Activated CD8-positive, alpha-beta T cell treated with anti-CD3 and anti-CD28 coated beads for 36 hours (primary cell): Measurements from ENCODE around the gene KCTD11. TPM values are rescaled to one million over a fixed set of nuclear protein-coding genes. Genes with fewer than 3 reads are reported as not detected.

Experiments used
- ATAC-seq: fragments of 200-7000 bp; cut with Tn5 transposase; one replicate; pipeline ENCODE4 v1.10.0; 2021; ENCODE audit warnings: mild to moderate bottlenecking, moderate library complexity
- CTCF ChIA-PET: fragments of 350-600 bp; sonication (Branson Sonifier 250); formaldehyde crosslinking; loops from one replicate; lab custom pipeline; 2021; ENCODE audit warnings: antibody characterized with exemption; lab: Charles Lee
- POLR2A ChIA-PET: fragments of 350-600 bp; sonication (Branson Sonifier 250); formaldehyde crosslinking; loops from one replicate; lab custom pipeline; 2021; ENCODE audit warnings: antibody characterized with exemption; lab: Charles Lee
- DNase-seq: peaks from one replicate; pipeline ENCODE4 v3.0.0-alpha.2; 2020
- H3K27ac Mint-ChIP-seq: one replicate; pipeline ENCODE4 v1.8.0; 2021; ENCODE audit warnings: mild to moderate bottlenecking, mixed read lengths
- H3K27me3 Mint-ChIP-seq: one replicate; pipeline ENCODE4 v1.8.0; 2021; ENCODE audit warnings: mixed read lengths
- H3K36me3 Mint-ChIP-seq: one replicate; pipeline ENCODE4 v1.8.0; 2021; ENCODE audit warnings: low read depth, mixed read lengths
- H3K4me1 Mint-ChIP-seq: one replicate; pipeline ENCODE4 v1.8.0; 2021; ENCODE audit warnings: low read depth, mixed read lengths
- H3K4me3 Mint-ChIP-seq: one replicate; pipeline ENCODE4 v1.8.0; 2021; ENCODE audit warnings: mild to moderate bottlenecking, moderate library complexity, mixed read lengths
- H3K9me3 Mint-ChIP-seq: one replicate; pipeline ENCODE4 v1.8.0; 2021; ENCODE audit warnings: mixed read lengths
- intact Hi-C: fragments of 100-400 bp; cut with micrococcal nuclease; formaldehyde crosslinking; loops from one replicate; pipeline ENCODE4 v1.10.0; 2022
- total RNA-seq, 2 experiments: library from RNA; stranded (reverse); gene quantifications; one replicate each; pipeline ENCODE4 v1.2.3, GENCODE V29; 2021
- TF ChIP-seq, protein P1 (sequence below): fragments of 200-600 bp; IDR thresholded peaks from one replicate; pipeline ENCODE4 v1.8.0; 2022; ENCODE audit warnings: antibody characterized with exemption, mild to moderate bottlenecking

Gene KCTD11
- total RNA-seq, 2 experiments from 2014 or later: 11.0 to 11.2 TPM

DNA sequence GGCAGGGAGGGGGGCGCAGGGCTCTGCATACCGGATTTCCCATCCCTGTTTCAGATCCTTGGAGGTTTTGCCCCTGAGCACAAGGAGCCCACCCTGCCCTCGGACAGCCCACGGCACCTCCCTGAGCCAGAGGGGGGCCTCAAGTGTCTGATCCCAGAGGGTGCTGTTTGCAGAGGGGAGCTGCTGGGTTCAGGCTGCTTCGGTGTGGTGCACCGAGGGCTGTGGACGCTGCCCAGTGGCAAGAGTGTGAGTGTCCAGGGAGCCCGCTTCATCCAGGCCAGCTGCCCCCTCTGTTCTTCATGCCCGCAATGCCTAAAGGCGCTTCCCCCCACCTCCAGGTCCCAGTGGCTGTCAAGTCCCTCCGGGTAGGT is 31.4 kb downstream of the KCTD11 start:
- TF ChIP-seq, protein P1, sequence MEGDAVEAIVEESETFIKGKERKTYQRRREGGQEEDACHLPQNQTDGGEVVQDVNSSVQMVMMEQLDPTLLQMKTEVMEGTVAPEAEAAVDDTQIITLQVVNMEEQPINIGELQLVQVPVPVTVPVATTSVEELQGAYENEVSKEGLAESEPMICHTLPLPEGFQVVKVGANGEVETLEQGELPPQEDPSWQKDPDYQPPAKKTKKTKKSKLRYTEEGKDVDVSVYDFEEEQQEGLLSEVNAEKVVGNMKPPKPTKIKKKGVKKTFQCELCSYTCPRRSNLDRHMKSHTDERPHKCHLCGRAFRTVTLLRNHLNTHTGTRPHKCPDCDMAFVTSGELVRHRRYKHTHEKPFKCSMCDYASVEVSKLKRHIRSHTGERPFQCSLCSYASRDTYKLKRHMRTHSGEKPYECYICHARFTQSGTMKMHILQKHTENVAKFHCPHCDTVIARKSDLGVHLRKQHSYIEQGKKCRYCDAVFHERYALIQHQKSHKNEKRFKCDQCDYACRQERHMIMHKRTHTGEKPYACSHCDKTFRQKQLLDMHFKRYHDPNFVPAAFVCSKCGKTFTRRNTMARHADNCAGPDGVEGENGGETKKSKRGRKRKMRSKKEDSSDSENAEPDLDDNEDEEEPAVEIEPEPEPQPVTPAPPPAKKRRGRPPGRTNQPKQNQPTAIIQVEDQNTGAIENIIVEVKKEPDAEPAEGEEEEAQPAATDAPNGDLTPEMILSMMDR: no peak
- H3K4me3 Mint-ChIP-seq: peak overlapping the region; percentile 76
- peaks cover 4% of the 10 kb centered on the region for H3K9me3 Mint-ChIP-seq
- ATAC-seq (no peak), DNase-seq (no peak)
- ChIA-PET POLR2A (interaction anchor here (0.5 to 2.6 kb wide), 12 partner anchors 9 to 178 kb away, joined by 3 to 11 read pairs (median 4); partner anchors contain the start of genes POLR2A, SENP3, TMEM102 and TMEM256), CTCF (interaction anchor here (1.0 to 2.2 kb wide), 4 partner anchors 10 to 53 kb away, joined by 3 to 8 read pairs (median 5); partner anchors contain the start of genes PLSCR3 and TMEM95)
- peaks cover 2% of the 10 kb centered on the region for H3K36me3 Mint-ChIP-seq
- no peak overlapping the region for H3K27ac Mint-ChIP-seq
- H3K4me1 Mint-ChIP-seq: peaks cover 7% of the 10 kb centered on the region
- intact Hi-C loops: no loop called here
- peaks cover 32% of the 10 kb centered on the region for H3K27me3 Mint-ChIP-seq

DNA sequence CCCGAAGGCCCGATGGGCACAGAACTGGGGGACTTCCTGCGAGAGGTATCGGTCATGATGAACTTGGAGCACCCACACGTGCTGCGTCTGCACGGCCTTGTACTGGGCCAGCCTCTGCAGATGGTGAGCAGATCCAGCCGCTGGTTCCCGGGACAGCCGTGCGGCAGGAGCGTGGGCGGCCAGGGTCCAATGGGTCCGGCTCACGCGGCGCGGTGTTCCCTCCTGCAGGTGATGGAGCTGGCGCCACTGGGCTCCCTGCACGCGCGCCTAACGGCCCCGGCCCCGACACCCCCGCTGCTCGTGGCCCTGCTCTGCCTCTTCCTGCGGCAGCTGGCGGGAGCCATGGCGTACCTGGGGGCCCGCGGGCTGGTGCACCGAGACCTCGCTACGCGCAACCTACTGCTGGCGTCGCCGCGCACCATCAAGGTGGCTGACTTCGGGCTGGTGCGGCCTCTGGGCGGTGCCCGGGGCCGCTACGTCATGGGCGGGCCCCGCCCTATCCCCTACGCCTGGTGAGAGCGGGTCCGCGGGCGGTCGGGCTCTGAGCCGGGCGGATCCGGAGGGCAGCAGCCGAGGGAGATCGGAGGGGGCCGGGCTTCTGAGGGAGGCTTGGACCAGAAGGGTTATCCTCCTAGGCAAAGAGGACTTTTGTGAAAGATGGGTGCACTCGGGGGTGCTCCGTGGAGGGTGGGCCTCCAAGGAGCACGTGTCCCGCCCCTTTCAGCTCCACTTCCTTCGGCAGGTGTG is 32.0 kb downstream of the KCTD11 start:
- Mint-ChIP-seq H3K9me3 (peaks cover 4% of the 10 kb centered on the region), H3K4me3 (peak overlapping the region; percentile 76), H3K36me3 (peaks cover 2% of the 10 kb centered on the region), H3K27ac (peak overlapping the region; percentile 85), H3K27me3 (peaks cover 32% of the 10 kb centered on the region), H3K4me1 (peaks cover 7% of the 10 kb centered on the region)
- TF ChIP-seq, protein P1: no peak
- intact Hi-C loops: no loop called here
- CTCF ChIA-PET: interaction anchor here (1.0 to 2.2 kb wide), 6 partner anchors 9 to 205 kb away, joined by 3 to 8 read pairs (median 4); partner anchors contain the start of genes PLSCR3 and TMEM95
- peak; percentile 82 for DNase-seq
- POLR2A ChIA-PET: interaction anchor here (0.5 to 2.6 kb wide), 11 partner anchors 10 to 177 kb away, joined by 3 to 11 read pairs (median 5); partner anchors contain the start of genes PLSCR3, SENP3, TMEM102 and TMEM256
- ATAC-seq: peak; percentile 96

DNA sequence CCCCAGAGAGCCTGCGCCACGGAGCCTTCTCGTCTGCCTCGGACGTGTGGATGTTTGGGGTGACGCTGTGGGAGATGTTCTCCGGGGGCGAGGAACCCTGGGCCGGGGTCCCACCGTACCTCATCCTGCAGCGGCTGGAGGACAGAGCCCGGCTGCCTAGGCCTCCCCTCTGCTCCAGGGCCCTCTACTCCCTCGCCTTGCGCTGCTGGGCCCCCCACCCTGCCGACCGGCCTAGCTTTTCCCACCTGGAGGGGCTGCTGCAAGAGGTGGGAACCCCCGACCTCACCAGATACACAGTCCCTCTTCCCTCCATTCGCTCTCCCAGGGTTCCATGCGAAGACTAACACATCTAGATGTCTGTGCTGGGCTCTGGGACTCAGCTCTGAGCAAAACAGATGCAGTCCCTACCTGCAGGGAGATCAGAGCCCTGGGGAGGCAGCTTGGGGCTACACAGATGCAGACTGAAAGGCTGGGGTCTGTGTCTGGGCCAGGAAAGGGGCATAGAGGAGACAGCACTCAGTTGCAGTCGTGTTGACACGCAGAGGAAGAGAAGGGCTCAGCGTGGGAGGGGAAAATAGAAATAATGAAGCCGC is 32.6 kb downstream of the KCTD11 start:
- ChIA-PET POLR2A (interaction anchor here (1.0 to 2.6 kb wide), 10 partner anchors 9 to 177 kb away, joined by 3 to 11 read pairs (median 6); partner anchors contain the start of genes PLSCR3, SENP3 and TMEM102), CTCF (interaction anchor here (0.7 to 2.2 kb wide), 6 partner anchors 9 to 204 kb away, joined by 3 to 8 read pairs (median 4); partner anchors contain the start of genes PLSCR3 and TMEM95)
- no peaks in the 10 kb centered on the region for H3K9me3 Mint-ChIP-seq
- peak overlapping the region; percentile 76 for H3K4me3 Mint-ChIP-seq
- intact Hi-C loops: no loop called here
- peaks cover 7% of the 10 kb centered on the region for H3K4me1 Mint-ChIP-seq
- H3K27me3 Mint-ChIP-seq: peaks cover 26% of the 10 kb centered on the region
- DNase-seq: no peak
- TF ChIP-seq, protein P1: no peak
- peaks cover 5% of the 10 kb centered on the region for H3K36me3 Mint-ChIP-seq
- peak overlapping the region; percentile 85 for H3K27ac Mint-ChIP-seq
- no peak for ATAC-seq

DNA sequence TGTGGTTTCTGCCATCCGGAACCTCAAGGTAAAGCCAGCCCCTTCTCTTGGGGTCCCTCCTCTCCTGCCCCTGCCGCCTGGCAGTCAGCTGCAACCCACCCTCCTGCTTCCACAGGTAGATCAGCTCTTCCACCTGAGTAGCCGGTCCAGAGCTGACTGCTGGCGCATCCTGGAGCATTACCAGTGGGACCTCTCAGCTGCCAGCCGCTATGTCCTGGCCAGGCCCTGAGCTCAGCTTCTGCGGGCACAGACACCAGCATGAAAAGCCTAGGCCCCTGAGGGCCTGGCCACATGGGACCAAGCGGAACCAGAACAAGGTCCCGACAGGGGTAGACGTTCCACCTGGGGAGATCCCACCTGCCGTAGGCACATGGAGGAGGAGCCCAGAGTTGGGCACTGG is 36.9 kb downstream of the KCTD11 start:
- ATAC-seq (no peak), DNase-seq (no peak)
- CTCF ChIA-PET: interaction anchor here (1.1 to 2.2 kb wide), 4 partner anchors 9 to 244 kb away, joined by 3 to 10 read pairs (median 4); partner anchors contain the start of gene TMEM95
- POLR2A ChIA-PET: interaction anchor here (1.1 to 1.5 kb wide), 2 partner anchors 9 to 97 kb away, joined by 3 to 6 read pairs; partner anchors contain the start of gene TNK1
- TF ChIP-seq, protein P1: no peak
- intact Hi-C loops: no loop called here
- H3K36me3 Mint-ChIP-seq: peaks cover 28% of the 10 kb centered on the region
- peaks cover 27% of the 10 kb centered on the region for H3K4me1 Mint-ChIP-seq
- no peak overlapping the region for H3K4me3 Mint-ChIP-seq
- no peaks in the 10 kb centered on the region for H3K27me3 Mint-ChIP-seq
- no peak overlapping the region for H3K27ac Mint-ChIP-seq
- H3K9me3 Mint-ChIP-seq: no peaks in the 10 kb centered on the region
